ENCODE results near the gene DPEP2NB. TPM values are rescaled to one million over a fixed set of nuclear protein-coding genes. Genes with fewer than 3 reads are reported as not detected.
"Not testable (repeated sequence)": the region's sequence is repeated elsewhere in the genome, so short reads cannot be mapped to it uniquely, and the experiment has no call there.

DPEP2NB gene
- total RNA-seq, 1 donor from 2014 or later: not detected

GRCh38 chr16:68019167-68019680 lies 3.5 kb upstream of the DPEP2NB start:
- Histone ChIP-seq H3K4me1 (peaks cover 16% of the 10 kb centered on the region), H3K27ac (no peak overlapping the region), H3K27me3 (no peaks in the 10 kb centered on the region), H3F3A (ENCODE audit: low read depth) (peaks cover 6% of the 10 kb centered on the region), H3K4me2 (no peak overlapping the region), H3K4me3 (no peak overlapping the region), H4K20me1 (ENCODE audit: low read depth) (peaks cover 7% of the 10 kb centered on the region), H3K79me2 (ENCODE audit: low read depth) (peaks cover 32% of the 10 kb centered on the region), H2AFZ (replicated peaks) (no peak overlapping the region), H3K36me3 (peaks cover 4% of the 10 kb centered on the region), H3K9ac (no peak overlapping the region), H3K9me3 (ENCODE audit: low read depth) (no peaks in the 10 kb centered on the region)
- Mint-ChIP-seq H3K27me3 (ENCODE audit: insufficient read depth, low read depth) (peaks cover 10% of the 10 kb centered on the region), H3K4me1 (peaks cover 23% of the 10 kb centered on the region), H3K9me3 (no peaks in the 10 kb centered on the region), H3K27ac (no peak overlapping the region), H3K4me3 (no peak overlapping the region), H3K36me3 (peaks cover 3% of the 10 kb centered on the region)
- no peak for DNase-seq (ENCODE audit: low spot score)
- TF ChIP-seq EZH2 (IDR thresholded peaks at IDR 0.05) (no peak), EZH2phosphoT487 (IDR thresholded peaks at IDR 0.05) (no peak)
- TF ChIP-seq, protein P1, sequence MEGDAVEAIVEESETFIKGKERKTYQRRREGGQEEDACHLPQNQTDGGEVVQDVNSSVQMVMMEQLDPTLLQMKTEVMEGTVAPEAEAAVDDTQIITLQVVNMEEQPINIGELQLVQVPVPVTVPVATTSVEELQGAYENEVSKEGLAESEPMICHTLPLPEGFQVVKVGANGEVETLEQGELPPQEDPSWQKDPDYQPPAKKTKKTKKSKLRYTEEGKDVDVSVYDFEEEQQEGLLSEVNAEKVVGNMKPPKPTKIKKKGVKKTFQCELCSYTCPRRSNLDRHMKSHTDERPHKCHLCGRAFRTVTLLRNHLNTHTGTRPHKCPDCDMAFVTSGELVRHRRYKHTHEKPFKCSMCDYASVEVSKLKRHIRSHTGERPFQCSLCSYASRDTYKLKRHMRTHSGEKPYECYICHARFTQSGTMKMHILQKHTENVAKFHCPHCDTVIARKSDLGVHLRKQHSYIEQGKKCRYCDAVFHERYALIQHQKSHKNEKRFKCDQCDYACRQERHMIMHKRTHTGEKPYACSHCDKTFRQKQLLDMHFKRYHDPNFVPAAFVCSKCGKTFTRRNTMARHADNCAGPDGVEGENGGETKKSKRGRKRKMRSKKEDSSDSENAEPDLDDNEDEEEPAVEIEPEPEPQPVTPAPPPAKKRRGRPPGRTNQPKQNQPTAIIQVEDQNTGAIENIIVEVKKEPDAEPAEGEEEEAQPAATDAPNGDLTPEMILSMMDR (IDR thresholded peaks at IDR 0.05): no peak

DNA sequence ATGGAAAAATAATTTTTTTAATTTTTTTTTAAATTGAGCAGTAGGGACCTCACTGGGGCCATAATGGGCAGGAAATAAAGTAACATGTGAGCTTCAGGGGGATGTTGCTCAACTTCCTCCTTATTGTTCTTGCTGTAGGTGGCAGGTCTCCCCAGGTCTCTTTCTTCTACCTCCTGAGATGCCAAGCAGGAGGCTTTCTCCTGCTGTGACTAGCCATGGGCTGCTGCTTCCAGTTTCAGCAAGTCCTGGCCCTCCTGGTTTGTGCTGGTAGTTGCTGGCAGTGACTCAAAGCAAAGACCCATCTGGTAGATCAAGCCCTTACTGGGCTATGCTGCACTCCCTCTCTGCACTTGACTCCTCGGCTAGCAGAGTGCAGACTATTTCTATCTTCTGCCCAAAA lies 2.3 kb downstream of the DPEP2NB start:
- no peaks in the 10 kb centered on the region for H3K36me3 Mint-ChIP-seq
- TF ChIP-seq EZH2 (IDR thresholded peaks at IDR 0.05): no peak
- TF ChIP-seq EZH2phosphoT487 (IDR thresholded peaks at IDR 0.05): no peak
- TF ChIP-seq, protein P1 (IDR thresholded peaks at IDR 0.05): no peak
- Histone ChIP-seq H3K79me2 (ENCODE audit: low read depth) (no peaks in the 10 kb centered on the region), H3K36me3 (no peaks in the 10 kb centered on the region), H3F3A (ENCODE audit: low read depth) (no peaks in the 10 kb centered on the region), H3K4me3 (no peak overlapping the region), H3K4me2 (no peak overlapping the region), H3K4me1 (no peaks in the 10 kb centered on the region), H4K20me1 (ENCODE audit: low read depth) (no peaks in the 10 kb centered on the region), H3K27ac (no peak overlapping the region), H3K9ac (no peak overlapping the region), H2AFZ (replicated peaks) (no peak overlapping the region), H3K27me3 (no peaks in the 10 kb centered on the region), H3K9me3 (ENCODE audit: low read depth) (no peaks in the 10 kb centered on the region)
- no peaks in the 10 kb centered on the region for H3K9me3 Mint-ChIP-seq
- peaks cover 7% of the 10 kb centered on the region for H3K4me1 Mint-ChIP-seq
- no peak for DNase-seq (ENCODE audit: low spot score)
- H3K4me3 Mint-ChIP-seq: no peak overlapping the region
- H3K27me3 Mint-ChIP-seq (ENCODE audit: insufficient read depth, low read depth): peaks cover 12% of the 10 kb centered on the region
- no peak overlapping the region for H3K27ac Mint-ChIP-seq

DNA sequence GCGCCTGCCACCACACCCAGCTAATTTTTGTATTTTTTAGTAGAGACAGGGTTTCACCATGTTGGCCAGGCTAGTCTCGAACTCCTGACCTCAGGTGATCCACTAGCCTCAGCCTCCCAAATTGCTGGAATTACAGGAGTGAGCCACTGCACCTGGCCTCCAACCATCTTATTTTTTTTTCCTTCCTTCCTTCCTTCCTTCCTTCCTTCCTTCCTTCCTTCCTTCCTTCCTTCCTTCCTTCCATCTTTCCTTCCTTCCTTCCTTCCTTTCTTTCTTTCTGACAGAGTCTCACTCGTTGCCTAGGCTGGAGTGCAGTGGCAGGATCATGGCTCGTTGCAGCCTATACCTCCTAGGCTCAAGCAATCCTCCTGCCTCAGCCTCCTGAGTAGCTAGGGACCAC lies 5.8 kb downstream of the DPEP2NB start:
- H3K79me2 ChIP-seq (ENCODE audit: low read depth); H3K27ac Mint-ChIP-seq; H3K9me3 Mint-ChIP-seq; H3K4me1 Mint-ChIP-seq; H3K36me3 ChIP-seq; H3K9me3 ChIP-seq (ENCODE audit: low read depth); H3K4me3 ChIP-seq; H4K20me1 ChIP-seq (ENCODE audit: low read depth); H3F3A ChIP-seq (ENCODE audit: low read depth); H3K9ac ChIP-seq; H3K27me3 ChIP-seq; DNase-seq (ENCODE audit: low spot score); H3K27ac ChIP-seq; H3K4me3 Mint-ChIP-seq; H3K4me1 ChIP-seq; H3K36me3 Mint-ChIP-seq; H2AFZ ChIP-seq (replicated peaks); H3K4me2 ChIP-seq; H3K27me3 Mint-ChIP-seq (ENCODE audit: insufficient read depth, low read depth): not testable (repeated sequence)

DNA sequence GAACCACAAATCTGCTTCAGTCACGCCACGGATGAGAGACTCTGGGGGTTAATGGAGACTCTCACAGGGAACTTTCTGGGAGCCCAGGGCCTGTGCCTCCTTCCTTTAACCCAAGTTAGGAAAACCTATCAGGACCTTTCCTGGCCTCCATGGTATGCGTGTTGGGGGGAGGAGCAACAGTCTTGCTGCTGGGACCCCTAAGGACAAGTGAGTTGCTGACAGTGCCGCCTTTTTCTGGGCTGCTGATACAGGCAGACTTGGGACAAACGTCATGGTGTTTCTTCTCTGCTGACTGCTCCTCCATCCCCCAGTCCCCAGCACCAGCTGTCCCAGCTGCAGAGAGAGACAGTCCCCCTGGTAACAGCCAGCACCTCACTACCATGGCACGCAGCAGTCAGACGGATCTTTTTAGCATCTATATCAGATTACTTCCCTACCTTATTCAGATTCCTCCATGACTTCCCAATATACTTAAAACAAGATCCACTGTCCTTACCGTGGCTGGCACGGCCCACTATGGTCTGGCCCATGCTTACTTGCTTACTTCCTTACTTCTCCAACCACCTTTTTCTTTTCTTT lies 6.5 kb downstream of the DPEP2NB start:
- DNase-seq (ENCODE audit: low spot score): no peak
- H3K27me3 Mint-ChIP-seq (ENCODE audit: insufficient read depth, low read depth): peaks cover 5% of the 10 kb centered on the region

More for the DNA sequence above, 6.5 kb downstream of the DPEP2NB start:
- Mint-ChIP-seq H3K27ac (no peak overlapping the region), H3K4me1 (peaks cover 4% of the 10 kb centered on the region), H3K9me3 (no peaks in the 10 kb centered on the region), H3K4me3 (no peak overlapping the region), H3K36me3 (no peaks in the 10 kb centered on the region)
- Histone ChIP-seq H3K4me1 (no peaks in the 10 kb centered on the region), H3K79me2 (ENCODE audit: low read depth) (no peaks in the 10 kb centered on the region), H2AFZ (replicated peaks) (peak overlapping the region; percentile 60), H3K4me2 (no peak overlapping the region), H3K9me3 (ENCODE audit: low read depth) (no peaks in the 10 kb centered on the region), H4K20me1 (ENCODE audit: low read depth) (no peaks in the 10 kb centered on the region), H3K9ac (no peak overlapping the region), H3K4me3 (no peak overlapping the region), H3K36me3 (no peaks in the 10 kb centered on the region), H3K27ac (no peak overlapping the region), H3K27me3 (no peaks in the 10 kb centered on the region), H3F3A (ENCODE audit: low read depth) (no peaks in the 10 kb centered on the region)
- TF ChIP-seq EZH2 (IDR thresholded peaks at IDR 0.05): no peak
- TF ChIP-seq, protein P1 (IDR thresholded peaks at IDR 0.05): no peak

Data from neural progenitor cell (in vitro differentiated cells).